Measurements from ENCODE around the gene ZNF521.

DNA sequence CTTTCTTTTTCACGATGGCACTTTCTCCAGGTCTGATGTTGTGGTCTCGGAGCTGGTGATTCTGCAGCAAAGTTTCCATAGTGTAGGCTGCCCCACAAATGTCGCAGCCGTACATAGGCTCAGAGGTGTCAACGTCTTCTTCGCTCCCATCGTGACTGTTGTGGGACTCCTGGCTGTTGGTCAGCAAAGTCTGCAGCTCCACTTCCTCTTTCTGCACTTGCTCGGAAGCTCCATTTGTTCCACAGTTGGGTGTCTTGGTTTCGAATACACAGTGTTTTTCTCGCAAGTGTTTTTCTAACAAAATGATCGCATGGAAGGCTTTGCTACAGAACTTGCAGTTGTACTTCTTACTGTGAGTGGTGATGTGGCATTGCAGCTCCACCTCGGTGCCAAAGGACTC lies 126.8 kb downstream of the ZNF521 start:
- TF ChIP-seq ZNF274 (IDR thresholded peaks at IDR 0.05; ENCODE audit: low read depth, low read length) (no peak), YY1 (IDR thresholded peaks at IDR 0.05; ENCODE audit: insufficient read depth, insufficient read length) (no peak)
